Measurements from ENCODE around the gene SDHB.

Gene SDHB

DNA sequence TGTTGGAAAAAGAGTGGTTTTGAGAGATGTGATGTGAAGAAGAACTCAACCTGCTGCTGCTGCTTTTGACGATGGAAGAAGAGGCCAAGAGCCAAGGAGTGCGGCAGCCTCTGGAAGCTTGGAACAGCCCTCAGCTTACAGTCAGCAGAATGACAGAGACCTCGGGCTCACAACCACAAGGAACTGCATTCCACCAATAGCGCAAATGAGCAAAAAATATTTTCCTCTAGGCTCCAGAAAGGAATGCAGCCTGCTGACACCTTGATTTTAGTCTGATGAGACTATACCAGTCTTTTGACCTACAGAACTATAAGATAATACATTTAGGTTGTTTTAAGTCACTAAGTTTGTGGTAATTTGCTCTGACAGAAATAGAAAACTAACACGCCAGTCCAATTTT, 10.2 kb downstream of the SDHB start:
- DNase-seq: no peak

DNA sequence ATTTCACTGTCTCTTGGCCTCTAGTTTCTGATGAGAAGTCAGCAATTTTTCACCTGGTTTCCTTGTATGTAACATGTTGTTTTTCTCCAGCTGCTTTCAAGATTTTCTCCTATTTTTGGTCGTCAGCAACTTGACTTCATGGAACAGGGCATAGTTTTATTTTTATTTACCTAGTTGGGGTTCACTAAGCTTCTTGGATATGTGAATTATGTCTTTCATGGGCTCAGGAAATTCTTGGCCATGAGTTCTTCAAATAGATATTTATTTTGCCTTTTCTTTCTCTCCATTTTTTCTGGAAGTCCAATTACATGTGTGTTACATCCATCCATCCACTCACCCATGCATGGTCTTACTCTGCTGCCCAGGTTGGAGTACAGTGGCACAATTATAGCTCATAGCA, 13.7 kb downstream of the SDHB start:
- DNase-seq: no peak

- DNase-seq: no peak
Measured at GRCh38 chr1:17039522-17039921, 14.3 kb downstream of the SDHB start.

DNA sequence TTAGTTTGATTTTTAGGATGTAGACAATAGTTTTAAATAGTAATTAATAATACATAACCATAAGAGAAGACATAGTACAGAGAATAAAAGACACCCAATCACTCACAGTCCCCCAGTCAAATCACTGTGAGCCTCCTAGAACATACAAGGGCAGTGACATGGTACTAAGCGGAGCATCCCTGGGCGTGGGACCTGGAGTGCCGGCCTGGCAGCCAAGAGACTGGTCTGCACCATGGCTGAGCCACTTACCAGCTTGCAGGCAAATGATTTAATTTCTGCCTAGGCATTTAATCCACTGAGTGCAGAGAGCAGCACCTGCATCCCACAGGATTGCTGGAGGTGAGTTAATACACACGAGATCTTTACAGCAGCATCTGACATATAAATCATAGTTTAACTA, 20.4 kb downstream of the SDHB start:
- DNase-seq: no peak

- no peak for DNase-seq
Measured at GRCh38 chr1:17032741-17033140, 21.1 kb downstream of the SDHB start.

DNA sequence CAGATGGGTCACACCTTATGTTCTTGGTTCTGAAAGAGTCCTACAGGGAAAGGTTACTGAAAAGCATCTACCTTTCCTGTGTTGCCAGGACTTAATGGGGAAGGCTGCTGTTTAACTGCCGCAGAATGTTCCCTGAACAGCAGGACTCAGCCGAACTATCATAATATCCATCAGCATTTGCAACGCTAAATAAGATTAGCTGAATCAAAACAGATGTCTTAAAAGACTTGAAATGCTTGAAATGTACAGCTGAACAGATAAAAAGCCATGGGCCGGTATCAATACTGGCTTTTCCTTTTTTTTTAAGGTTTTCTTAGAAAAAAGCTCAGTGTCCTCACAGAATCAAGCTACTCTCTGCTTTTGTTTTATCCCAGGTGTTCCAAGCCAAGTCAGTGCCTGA, 22.4 kb downstream of the SDHB start:
- DNase-seq: no peak

DNA sequence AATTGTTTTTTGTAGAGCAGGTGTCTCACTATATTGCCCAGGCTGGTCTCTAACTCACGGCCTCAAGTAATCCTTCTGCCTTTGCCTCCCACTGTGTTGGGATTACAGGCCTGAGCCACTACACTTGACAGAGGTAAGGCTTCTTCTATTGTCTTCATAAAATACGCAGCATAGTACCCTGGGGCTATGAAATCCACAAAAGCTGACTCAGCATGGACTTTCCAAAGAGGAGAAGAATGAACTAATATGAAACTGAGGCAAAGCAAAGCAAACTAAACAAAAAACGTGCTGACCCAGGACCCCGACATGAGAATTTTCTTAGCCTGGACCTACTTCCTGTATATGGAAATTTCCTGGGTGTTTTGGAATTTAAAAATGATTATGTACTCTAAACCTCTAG, 23.6 kb downstream of the SDHB start:
- no peak for DNase-seq

- no peak for DNase-seq
Measured at GRCh38 chr1:17028662-17029188, 25.1 kb downstream of the SDHB start.

DNA sequence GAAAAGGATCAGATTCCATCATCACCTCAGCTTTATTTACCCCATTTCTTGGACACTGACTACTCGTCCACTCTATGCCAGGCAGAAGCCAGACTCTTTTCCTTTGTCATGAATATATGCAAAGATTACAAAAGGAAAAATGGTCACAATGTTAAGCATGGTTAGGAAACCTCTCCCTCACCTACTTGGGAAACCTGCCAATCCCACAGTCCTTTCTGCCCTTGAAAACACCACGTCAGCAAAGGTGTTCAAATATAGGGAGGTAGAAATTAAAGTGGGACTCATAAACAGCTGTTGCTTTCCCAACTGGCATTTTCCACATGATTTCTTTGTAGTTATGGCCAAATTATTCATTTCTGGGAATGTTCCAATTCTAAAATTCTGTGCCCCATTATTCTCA, 25.9 kb downstream of the SDHB start:
- no peak for DNase-seq

DNA sequence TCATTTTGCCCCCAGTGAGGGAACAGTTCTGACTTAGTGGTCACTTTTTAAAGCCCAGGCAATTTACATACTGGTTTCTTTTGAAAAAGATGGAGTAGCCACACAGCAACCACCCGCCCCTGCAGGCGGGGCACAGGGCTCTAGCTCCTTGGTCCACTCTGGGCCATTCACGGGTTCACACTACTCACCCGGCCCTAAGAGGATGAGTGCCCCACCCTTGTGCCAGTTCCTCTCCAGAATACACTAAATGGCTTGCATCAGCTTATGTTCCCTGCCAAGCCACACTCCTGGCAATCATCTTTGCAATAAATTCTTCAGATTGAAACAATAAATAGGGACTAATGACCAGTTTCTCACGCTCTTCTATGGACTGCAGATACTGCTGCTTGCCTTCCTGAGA, 26.4 kb downstream of the SDHB start:
- DNase-seq: no peak

GRCh38 chr1:17024721-17025120, 29.1 kb downstream of the SDHB start:
- no peak for DNase-seq

DNA sequence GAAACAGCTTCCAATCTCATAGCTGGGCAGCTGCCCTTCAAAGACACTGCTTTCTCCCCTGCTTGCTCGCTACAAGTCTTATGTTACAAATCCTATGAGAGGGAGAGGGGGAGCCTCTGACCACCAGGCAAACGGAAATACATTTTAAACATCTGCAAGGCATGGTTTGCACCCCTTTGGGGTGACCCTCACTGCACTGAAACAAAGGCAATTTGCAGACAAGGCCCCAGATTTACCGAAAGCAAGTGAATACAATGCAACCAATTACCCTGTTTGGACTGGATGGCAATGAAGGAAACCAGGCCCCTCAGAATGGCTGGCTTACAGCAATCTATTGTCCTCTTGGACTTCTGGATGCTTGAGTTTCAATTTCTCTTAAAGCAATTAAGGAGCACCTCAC, 30.3 kb downstream of the SDHB start:
- DNase-seq: no peak

GRCh38 chr1:17023102-17023501, 30.7 kb downstream of the SDHB start:
- no peak for DNase-seq

GRCh38 chr1:17021896-17022295, 31.9 kb downstream of the SDHB start:
- no peak for DNase-seq

DNA sequence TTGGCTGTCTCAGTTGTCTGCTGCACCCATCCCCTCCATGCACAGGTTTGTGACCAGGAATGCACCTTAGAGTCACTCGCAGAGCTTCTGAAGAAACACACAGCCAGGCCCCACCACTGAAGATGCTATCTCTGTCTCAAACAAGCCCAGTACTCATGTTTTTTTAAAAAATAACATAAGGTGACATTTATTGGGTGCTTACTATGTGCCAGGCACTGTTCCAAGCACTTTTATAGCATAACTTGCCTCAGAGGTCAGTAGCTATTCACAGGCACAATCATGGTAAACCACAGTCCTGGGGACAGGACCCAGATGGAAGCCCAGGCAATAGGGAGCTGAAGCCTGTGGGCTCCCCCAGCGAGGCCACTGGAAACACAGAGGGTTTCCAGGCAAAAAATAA, 33.3 kb downstream of the SDHB start:
- DNase-seq: no peak

- no peak for DNase-seq
Measured at GRCh38 chr1:17018849-17019248, 35.0 kb downstream of the SDHB start.

- DNase-seq: no peak
Measured at GRCh38 chr1:17017435-17017834, 36.4 kb downstream of the SDHB start.

- no peak for DNase-seq
Measured at GRCh38 chr1:17016317-17016661, 37.5 kb downstream of the SDHB start.

DNA sequence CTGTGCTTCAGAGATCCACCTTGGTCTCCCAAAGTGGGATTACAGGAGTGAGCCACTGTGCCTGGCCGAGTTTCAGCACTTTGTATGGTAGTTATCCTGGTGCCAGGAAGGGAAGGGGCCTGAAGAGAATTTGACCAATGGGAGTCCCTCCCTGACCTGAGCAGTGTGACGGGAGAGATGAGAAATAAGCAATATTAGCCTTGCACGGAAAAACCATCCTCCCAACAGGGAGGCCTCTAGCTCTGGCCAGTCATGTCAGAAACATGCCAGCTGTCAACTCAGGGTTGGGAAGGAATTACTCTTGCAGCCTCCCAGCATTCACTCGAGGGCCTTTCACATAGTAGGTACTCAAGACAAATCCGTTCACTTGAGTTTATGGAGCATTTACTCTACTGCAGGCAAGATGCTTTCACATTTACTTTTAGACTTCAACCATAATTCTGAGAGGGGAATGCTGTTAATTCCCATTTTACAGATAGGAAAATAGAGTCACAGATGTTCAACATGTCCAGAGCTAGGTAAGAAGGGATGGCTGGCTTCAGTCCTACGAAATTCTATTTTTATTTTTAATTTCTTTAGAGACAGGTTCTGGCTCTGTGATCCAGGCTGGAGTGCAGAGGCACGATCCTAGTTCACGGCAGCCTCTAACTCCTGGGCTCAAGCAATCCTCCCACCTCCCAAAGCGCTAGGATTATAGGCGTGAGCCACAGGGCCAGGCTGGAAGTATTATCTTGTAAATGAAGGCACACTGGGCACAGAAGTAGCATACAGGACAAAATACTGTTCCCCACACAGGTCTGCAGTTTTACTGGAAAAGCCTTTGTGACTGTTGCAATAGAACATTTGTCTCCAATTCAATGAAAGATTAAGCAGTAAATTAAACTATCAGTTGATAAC, 38.9 kb downstream of the SDHB start:
- DNase-seq: no peak

DNA sequence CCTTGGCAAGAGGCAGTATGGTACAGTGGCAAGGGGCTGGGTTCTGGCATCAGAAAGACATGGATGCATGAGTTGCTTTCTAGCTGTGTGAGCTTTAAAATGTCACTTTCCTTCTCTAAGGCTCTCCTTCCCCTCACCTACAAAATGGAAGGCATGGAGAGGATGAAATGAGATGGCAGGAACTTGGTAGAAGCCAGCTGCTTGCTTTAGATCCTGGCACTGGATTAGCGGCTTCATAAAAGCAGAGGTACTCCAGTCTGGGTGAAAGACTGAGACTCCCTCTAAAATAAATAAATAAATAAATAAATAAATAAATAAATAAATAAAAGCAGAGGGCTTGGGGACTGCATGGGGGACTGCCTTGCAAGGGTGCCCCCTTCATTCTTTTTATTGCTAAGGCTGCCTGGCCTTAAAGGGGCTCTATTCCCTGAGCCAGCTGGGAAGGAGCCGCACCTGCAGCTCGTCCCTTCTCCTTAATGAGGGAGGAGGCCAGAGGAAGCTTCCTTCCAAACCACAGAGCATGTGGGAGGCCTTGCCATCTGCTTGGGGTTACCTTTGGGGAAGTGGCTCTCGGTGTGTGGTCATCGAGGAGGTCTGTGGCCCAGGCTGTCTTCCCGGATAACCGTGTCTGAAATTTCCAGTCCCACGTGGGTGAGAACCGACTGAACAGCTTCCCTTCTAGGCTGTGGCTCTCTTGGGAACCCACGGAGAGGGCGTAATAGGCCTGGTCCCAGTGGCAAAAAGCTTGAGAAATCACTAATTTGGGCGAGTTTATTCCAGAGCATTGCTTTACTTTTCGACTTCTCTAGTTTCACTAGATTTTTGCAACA, 40.1 kb downstream of the SDHB start:
- no peak for DNase-seq

- no peak for DNase-seq
Measured at GRCh38 chr1:17012775-17013490, 40.9 kb downstream of the SDHB start.

DNA sequence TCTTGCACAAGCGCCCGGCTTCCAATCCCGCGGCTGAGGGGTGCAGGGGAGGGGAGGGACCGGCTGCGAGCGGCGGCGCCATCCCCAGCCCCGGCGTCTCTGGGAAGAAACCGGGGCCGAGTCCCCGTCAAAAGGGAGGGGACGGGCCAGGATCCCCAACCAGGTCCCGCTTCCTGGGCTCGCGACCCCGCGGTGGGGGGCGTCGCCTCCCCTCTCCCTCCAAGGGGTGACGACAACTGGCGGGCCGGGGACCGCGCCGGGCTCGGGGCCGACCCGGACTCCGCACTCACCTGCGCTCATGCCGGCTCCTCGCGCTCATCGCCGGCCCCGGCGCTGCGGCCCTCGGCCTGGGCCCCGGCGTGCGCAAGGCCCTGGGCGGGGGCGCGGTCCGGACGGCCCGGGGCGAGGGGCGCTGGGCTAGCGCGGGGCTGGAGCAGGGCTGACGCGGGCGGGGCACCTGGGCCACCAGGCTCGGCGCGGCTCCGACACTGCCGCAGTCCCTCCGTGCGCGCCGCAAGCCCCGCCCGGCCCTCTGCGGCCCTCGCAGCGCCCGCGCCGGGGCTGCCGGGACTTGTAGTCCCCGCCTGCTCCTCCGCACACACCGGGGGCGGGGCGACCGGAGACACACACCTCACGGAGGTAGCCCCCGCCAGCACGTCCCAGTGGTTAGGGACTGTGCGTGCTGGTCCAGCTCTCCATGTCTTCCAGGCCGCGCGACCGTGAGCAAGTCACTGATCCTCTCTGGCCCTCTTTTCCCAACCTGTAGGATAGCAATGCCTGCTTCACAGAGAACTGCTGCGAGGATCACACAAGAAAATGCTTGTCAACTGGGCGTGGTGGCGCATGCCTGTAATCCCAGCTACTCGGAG, 42.2 kb downstream of the SDHB start, which contains the start of gene ATP13A2:
Gene ATP13A2 (minus strand): TSS at position 490 of the 869 bp plus-strand sequence. CDS start 190 bp downstream, at position 300.
- DNase-seq: peak; percentile 83
